HG03159 (cell line): ENCODE results near the gene HMCN2.
"Not testable (repeated sequence)": the region's sequence is repeated elsewhere in the genome, so short reads cannot be mapped to it uniquely, and the experiment has no call there.

Experiments used
- ATAC-seq: cut with Tn5 transposase; IDR thresholded peaks from one replicate; pipeline ENCODE4 v1.9.1; 2021; ENCODE audit warnings: mild to moderate bottlenecking, moderate library complexity; ENCODE audit not compliant: unreplicated experiment

HMCN2 gene

GRCh38 chr9:130264414-130265350 is 878 bp upstream of the HMCN2 start:
- ATAC-seq = no peak

- no peak for ATAC-seq
Measured at GRCh38 chr9:130266236-130267098, 907 bp downstream of the HMCN2 start.

- ATAC-seq = no peak
Measured at GRCh38 chr9:130267930-130268329, 2.4 kb downstream of the HMCN2 start.

GRCh38 chr9:130268521-130269211 is 3.1 kb downstream of the HMCN2 start:
- ATAC-seq = no peak

GRCh38 chr9:130271473-130271872 is 5.9 kb downstream of the HMCN2 start:
- no peak for ATAC-seq

GRCh38 chr9:130275156-130275555 is 9.6 kb downstream of the HMCN2 start:
- ATAC-seq = no peak

- ATAC-seq = no peak
Measured at GRCh38 chr9:130276121-130276520, 10.6 kb downstream of the HMCN2 start.

GRCh38 chr9:130276955-130277354 is 11.4 kb downstream of the HMCN2 start:
- no peak for ATAC-seq

GRCh38 chr9:130277525-130277924 is 12.0 kb downstream of the HMCN2 start:
- ATAC-seq = not testable (repeated sequence)

- ATAC-seq = no peak
Measured at GRCh38 chr9:130283539-130284248, 18.1 kb downstream of the HMCN2 start.

- no peak for ATAC-seq
Measured at GRCh38 chr9:130284249-130284625, 18.7 kb downstream of the HMCN2 start.

- no peak for ATAC-seq
Measured at GRCh38 chr9:130284690-130285089, 19.1 kb downstream of the HMCN2 start.

- ATAC-seq = no peak
Measured at GRCh38 chr9:130285271-130285670, 19.7 kb downstream of the HMCN2 start.

GRCh38 chr9:130286072-130286770 is 20.7 kb downstream of the HMCN2 start:
- ATAC-seq = no peak

- ATAC-seq = no peak
Measured at GRCh38 chr9:130286781-130287428, 21.3 kb downstream of the HMCN2 start.

- ATAC-seq = no peak
Measured at GRCh38 chr9:130287736-130288135, 22.2 kb downstream of the HMCN2 start.

GRCh38 chr9:130288393-130288792 is 22.8 kb downstream of the HMCN2 start:
- ATAC-seq = no peak

- no peak for ATAC-seq
Measured at GRCh38 chr9:130288926-130289690, 23.5 kb downstream of the HMCN2 start.
